GM10248 (cell line): ENCODE measurements around the gene NLE1.
"Not testable (repeated sequence)": the region's sequence is repeated elsewhere in the genome, so short reads cannot be mapped to it uniquely, and the experiment has no call there.

ENCODE experiments used
- CTCF ChIA-PET: fragments of 300-600 bp; sonication (Branson Sonifier 250); formaldehyde crosslinking; extraction: SDS; loops from one replicate; lab custom pipeline; 2021; ENCODE audit warnings: antibody characterized with exemption; lab: Yijun Ruan, JAX
- POLR2A ChIA-PET: fragments of 350-650 bp; sonication (Branson Sonifier 250); formaldehyde crosslinking; extraction: SDS; loops from one replicate; lab custom pipeline; 2020; ENCODE audit warnings: antibody characterized with exemption; lab: Yijun Ruan, JAX
- DNase-seq: peaks from one replicate; pipeline ENCODE4 v3.0.0; 2012; ENCODE audit errors: extremely low spot score
- CTCF ChIP-seq: IDR thresholded peaks from 2 replicates; pipeline ENCODE4 v1.5.1; 2012; ENCODE audit warnings: mild to moderate bottlenecking, low read depth; ENCODE audit errors: extremely low read depth, missing control alignments, control extremely low read depth

Gene NLE1

GRCh38 chr17:35101725-35102124, 40.4 kb downstream of the NLE1 start:
- POLR2A ChIA-PET = no interaction called here
- DNase-seq = no peak
- CTCF ChIA-PET = interaction anchor here (2.7 to 3.3 kb wide), 2 partner anchors 12 to 18 kb away, joined by 15 to 21 read pairs; partner anchors contain the start of gene RAD51D
- TF ChIP-seq CTCF = no peak

DNA sequence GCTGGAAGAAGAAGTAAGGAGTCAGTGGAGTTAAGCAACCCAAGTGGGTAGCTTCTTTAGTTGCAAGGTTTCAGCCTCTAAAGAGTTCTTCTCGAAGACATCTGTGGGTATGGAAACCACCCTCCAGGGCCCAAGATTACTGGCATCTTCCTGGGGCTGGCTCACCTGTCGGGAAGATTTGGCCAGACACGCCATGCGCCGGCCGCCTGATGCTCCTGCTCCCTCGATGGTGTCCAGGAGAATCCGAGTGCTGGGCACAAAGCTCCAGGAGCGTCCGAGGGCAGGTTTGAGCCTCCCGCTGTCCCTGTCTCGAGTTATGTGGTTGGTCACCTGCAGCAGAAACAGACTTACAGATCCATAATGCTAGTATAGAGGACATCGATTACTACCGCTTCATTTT, 41.1 kb downstream of the NLE1 start:
- no peak for DNase-seq
- POLR2A ChIA-PET = no interaction called here
- TF ChIP-seq CTCF = no peak
- CTCF ChIA-PET = no interaction called here

- ChIA-PET POLR2A (interaction anchor here (0.6 kb wide), 1 partner anchor 66 kb away, joined by 3 read pairs; no protein-coding TSS in a partner anchor), CTCF (interaction anchor here (1.0 to 1.1 kb wide), 2 partner anchors 20 to 158 kb away, joined by 3 read pairs; no protein-coding TSS in a partner anchor)
- DNase-seq = no peak
- no peak for TF ChIP-seq CTCF
These were observed 42.2 kb downstream of the NLE1 start for GRCh38 chr17:35099908-35100307.

DNA sequence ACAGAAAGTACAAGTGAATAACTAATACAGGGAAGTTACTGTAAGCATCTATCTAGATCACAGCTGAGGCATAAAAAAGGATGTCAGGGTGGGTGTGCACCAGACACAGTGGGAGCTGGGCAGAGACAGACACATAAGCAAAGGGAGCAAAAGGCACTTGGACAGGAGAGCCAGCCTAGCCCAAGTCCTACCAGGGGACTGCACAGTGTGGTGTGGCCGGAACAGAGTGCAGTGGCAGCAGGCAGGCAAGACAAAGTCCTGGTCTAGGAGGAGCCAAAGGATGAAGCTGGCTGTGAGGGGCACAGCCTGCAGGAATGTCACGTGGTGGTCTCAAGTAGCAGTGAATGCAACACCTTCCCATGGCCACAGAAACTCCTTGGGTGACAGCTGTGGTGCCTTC, 44.3 kb downstream of the NLE1 start:
- ChIA-PET CTCF (interaction anchor here (1.6 kb wide), 1 partner anchor 8 kb away, joined by 8 read pairs; no protein-coding TSS in a partner anchor), POLR2A (no interaction called here)
- TF ChIP-seq CTCF = no peak

DNA sequence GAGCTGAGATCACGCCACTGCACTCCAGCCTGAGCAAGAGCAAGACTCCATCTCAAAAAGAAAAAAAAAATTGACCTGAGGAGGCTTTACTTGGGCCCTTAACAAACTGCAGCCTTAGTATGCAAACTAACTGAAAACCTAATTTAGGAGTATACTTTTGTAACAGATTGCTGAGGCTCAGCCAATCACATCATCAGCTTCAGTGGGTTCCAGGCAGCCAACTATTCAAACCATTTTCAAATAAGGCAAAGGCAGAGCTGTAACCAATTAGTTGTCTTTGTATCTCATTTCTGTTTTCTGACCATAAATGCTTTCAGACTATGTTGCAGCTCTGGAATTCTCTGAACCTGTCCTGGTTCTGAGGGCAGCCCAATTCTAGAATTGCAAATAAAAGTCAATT, 46.4 kb downstream of the NLE1 start:
- POLR2A ChIA-PET = no interaction called here
- DNase-seq = no peak
- CTCF ChIA-PET = interaction anchor here (1.4 kb wide), 1 partner anchor 26 kb away, joined by 4 read pairs; no protein-coding TSS in a partner anchor
- TF ChIP-seq CTCF = no peak

More for the DNA sequence above, 44.3 kb downstream of the NLE1 start:
- no peak for DNase-seq

DNA sequence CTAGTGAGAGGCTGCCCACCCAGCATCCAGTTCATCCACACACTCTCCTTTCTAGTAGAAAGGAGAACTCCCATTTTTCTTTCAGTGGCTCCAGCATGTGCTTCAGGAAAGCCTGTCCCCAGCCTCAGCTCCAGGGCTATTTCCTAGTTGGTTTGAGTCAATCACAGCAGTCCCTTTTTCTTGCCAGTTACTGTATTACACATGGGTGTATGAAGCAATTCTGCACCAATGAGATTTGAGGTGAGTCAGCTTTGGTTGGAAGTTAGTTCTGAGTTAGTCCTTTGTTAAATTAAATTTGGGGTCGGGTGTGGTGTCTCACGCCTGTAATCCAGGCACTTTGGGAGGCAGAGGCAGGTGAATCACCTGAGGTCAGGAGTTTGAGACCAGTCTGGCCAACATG, 47.2 kb downstream of the NLE1 start:
- no peak for TF ChIP-seq CTCF
- no peak for DNase-seq
- ChIA-PET POLR2A (no interaction called here), CTCF (interaction anchor here (0.9 to 1.6 kb wide), 4 partner anchors 25 to 98 kb away, joined by 3 to 6 read pairs (median 4); partner anchors contain the start of gene RAD51D)

DNA sequence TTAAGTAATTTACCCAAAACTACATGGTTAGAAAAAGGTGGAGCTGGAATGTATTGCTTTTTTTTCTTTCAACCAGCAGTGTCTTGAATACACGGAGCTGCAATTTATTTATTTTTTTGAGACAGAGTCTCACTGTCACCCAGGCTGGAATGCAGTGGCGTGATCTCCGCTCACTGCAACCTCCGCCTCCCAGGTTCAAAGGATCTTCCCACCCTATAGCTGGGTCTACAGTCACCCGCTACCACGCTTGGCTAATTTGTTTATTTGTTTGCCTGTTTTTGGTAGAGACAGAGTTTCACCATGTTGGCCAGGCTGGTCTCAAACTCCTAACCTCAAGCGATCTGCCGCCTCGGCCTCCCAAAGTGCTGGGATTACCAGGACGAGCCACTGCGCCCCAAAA, 51.4 kb downstream of the NLE1 start:
- POLR2A ChIA-PET, DNase-seq: not testable (repeated sequence)
- CTCF ChIA-PET = interaction anchor here (1.2 to 3.2 kb wide), 14 partner anchors 11 to 444 kb away, joined by 3 to 61 read pairs (median 10); partner anchors contain the start of genes RAD51D and RFFL
